ENCODE measurements around the gene LIF.

The LIF gene

DNA sequence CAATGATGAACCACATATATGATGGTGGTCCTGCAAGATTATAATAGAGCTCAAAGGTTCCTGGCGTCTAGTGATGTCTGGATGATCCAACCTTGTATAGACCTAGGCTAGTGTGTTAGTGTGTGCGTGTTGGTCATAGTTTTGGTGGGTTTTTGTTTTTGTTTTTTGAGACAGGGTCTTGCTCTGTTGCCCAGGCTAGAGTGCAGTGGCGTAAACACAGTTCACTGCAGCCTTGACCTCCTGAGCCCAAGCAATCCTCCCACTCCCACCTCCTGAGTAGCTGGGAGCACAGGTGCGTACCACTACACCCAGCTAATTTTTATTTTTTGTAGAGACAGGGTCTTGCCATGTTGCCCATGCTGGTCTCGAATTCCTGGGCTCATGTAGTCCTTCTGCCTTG, 33.4 kb upstream of the LIF start:
- TF ChIP-seq, protein P1, sequence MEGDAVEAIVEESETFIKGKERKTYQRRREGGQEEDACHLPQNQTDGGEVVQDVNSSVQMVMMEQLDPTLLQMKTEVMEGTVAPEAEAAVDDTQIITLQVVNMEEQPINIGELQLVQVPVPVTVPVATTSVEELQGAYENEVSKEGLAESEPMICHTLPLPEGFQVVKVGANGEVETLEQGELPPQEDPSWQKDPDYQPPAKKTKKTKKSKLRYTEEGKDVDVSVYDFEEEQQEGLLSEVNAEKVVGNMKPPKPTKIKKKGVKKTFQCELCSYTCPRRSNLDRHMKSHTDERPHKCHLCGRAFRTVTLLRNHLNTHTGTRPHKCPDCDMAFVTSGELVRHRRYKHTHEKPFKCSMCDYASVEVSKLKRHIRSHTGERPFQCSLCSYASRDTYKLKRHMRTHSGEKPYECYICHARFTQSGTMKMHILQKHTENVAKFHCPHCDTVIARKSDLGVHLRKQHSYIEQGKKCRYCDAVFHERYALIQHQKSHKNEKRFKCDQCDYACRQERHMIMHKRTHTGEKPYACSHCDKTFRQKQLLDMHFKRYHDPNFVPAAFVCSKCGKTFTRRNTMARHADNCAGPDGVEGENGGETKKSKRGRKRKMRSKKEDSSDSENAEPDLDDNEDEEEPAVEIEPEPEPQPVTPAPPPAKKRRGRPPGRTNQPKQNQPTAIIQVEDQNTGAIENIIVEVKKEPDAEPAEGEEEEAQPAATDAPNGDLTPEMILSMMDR (conservative IDR thresholded peaks at IDR 0.05; ENCODE audit: low read depth) = no peak
- POLR2A ChIA-PET (ENCODE audit: low non-redundant PET) = no interaction called here
- CTCF ChIA-PET = no interaction called here
- no peak for DNase-seq (ENCODE audit: low spot score)
- H3K27ac ChIP-seq = peak overlapping the region; percentile 100

- ChIA-PET CTCF (no interaction called here), POLR2A (ENCODE audit: low non-redundant PET) (no interaction called here)
- peak overlapping the region; percentile 100 for H3K27ac ChIP-seq
- no peak for DNase-seq (ENCODE audit: low spot score)
- TF ChIP-seq, protein P1 (conservative IDR thresholded peaks at IDR 0.05; ENCODE audit: low read depth) = no peak
Observed at GRCh38 chr22:30279046-30279788, 32.7 kb upstream of the LIF start.

DNA sequence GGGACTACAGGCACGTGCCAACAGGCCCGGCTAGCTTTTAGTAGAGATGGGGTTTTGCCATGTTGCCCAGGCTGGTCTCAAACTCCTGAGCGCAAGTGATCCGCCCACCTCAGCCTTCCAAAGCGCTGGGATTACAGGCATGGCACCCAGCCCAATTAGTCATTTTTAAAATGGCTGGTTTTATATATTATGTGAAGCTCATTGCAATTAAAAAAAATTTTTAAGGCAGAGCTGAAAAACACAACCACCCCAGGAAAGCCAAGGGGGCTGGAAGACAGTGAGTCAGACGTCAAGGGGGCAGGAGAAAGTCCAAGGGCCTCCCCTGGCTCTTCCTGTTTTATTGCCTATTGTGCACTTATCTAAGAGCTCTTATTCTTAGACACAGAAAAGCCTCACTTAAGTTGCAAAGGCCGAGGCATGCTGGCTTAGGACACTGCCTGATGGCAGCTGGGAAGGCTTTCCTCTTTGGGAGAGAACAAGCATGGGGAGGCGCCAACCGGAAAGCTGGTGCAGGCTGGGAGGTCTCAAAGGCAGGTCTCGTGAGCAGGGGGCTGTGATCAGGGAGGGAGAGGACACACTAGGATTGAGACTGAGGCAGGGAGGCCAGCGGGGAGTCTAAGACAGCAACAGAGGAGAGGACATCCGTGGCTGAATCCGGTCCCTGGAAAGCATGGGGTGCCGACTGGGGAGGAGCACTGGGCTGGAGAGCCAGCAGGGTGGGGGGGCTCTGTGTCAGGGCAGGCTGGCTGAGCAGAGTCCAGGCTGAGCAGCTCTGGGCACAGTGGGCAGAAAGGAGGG, 31.2 kb upstream of the LIF start:
- peak; percentile 31 for DNase-seq (ENCODE audit: low spot score)
- POLR2A ChIA-PET (ENCODE audit: low non-redundant PET) = no interaction called here
- TF ChIP-seq, protein P1 (conservative IDR thresholded peaks at IDR 0.05; ENCODE audit: low read depth) = no peak
- CTCF ChIA-PET = interaction anchor here (0.7 to 1.0 kb wide), 2 partner anchors 15 to 170 kb away, joined by 3 to 4 read pairs; no protein-coding TSS in a partner anchor
- H3K27ac ChIP-seq = peak overlapping the region; percentile 100

DNA sequence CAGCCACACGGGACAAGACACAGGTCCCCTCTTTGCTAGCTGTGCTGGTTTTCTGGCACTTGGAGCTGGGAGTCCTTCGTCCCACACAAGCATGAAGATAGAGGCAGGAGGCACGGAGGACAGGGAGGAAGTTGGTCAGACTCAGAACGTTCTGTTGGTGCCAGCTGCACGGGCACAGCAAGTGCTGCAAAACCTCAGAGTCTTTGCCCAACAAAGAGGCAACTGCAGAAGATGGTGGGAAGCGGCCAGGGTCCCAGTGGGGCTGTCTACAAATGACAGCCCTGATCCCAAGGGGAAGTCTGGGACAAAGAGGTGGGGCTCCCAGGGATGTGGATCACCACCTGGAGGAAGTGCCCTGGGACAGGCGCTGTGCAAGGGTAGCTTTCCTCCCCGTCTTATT, 29.5 kb upstream of the LIF start:
- POLR2A ChIA-PET (ENCODE audit: low non-redundant PET) = no interaction called here
- TF ChIP-seq, protein P1 (conservative IDR thresholded peaks at IDR 0.05; ENCODE audit: low read depth) = no peak
- peak overlapping the region; percentile 100 for H3K27ac ChIP-seq
- no peak for DNase-seq (ENCODE audit: low spot score)
- CTCF ChIA-PET = interaction anchor here (0.8 kb wide), 1 partner anchor 13 kb away, joined by 4 read pairs; no protein-coding TSS in a partner anchor

DNA sequence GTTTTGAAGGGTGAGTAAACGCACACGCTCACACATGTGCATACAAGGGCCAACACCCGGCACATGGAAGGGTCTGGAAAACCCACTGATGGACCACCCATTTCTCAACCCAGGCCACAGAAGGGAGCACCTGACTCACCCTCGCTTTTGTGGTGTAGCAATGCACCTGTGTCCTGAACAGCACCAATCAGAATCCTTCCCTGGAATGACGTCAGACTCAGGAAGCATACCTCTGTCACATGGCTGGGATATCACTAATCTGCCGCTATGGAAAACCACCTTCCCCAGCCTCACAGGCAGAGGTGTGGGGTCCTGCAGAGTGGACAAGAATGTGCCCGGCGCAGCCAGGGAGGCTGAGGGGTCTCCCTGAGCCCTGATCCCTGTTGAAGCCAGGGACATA, 29.1 kb upstream of the LIF start:
- POLR2A ChIA-PET (ENCODE audit: low non-redundant PET) = no interaction called here
- peak overlapping the region; percentile 100 for H3K27ac ChIP-seq
- TF ChIP-seq, protein P1 (conservative IDR thresholded peaks at IDR 0.05; ENCODE audit: low read depth) = no peak

DNA sequence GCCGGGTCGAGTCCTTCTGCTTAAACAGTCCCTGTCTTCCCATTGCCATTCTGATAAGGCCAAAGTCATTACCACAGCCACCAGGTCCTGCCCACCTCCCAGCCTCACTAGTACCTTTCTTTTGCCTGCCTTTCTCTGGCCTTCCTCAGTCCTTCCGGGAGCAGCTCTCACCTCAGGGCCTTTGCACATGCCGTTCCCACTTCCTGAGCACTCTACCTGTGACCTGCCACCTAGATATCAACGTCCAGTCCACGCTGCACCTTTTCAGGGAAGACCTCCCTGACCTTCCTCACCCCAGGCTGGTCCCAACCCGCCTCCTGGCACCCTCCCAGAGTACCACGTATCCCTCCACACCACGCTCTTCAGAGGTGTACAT, 27.9 kb upstream of the LIF start:
- TF ChIP-seq, protein P1 (conservative IDR thresholded peaks at IDR 0.05; ENCODE audit: low read depth) = no peak
- ChIA-PET CTCF (interaction anchor here (0.6 kb wide), 1 partner anchor 62 kb away, joined by 4 read pairs; no protein-coding TSS in a partner anchor), POLR2A (ENCODE audit: low non-redundant PET) (no interaction called here)
- peak overlapping the region; percentile 49 for H3K27ac ChIP-seq
- DNase-seq (ENCODE audit: low spot score) = no peak

More for the DNA sequence above, 29.1 kb upstream of the LIF start:
- CTCF ChIA-PET = no interaction called here
- DNase-seq (ENCODE audit: low spot score) = no peak
